ENCODE results near the gene RIT1.
"Not testable (repeated sequence)": the region's sequence is repeated elsewhere in the genome, so short reads cannot be mapped to it uniquely, and the experiment has no call there.

Gene RIT1

GRCh38 chr1:155934097-155934935, 23.2 kb upstream of the RIT1 start, which contains the start of gene KHDC4:
Gene KHDC4, minus strand, starts transcription at chr1:155934413. Its CDS starts 40 bp downstream, at chr1:155934373.
- H3K4me3 ChIP-seq (ENCODE audit: low read depth, low read length) = peak within 1 kb of the TSS; percentile 99

GRCh38 chr1:155933591-155934096, 22.5 kb upstream of the RIT1 start:
- peak overlapping the region; percentile 99 for H3K4me3 ChIP-seq (ENCODE audit: low read depth, low read length)

GRCh38 chr1:155932487-155932886, 21.3 kb upstream of the RIT1 start:
- no peak overlapping the region for H3K4me3 ChIP-seq (ENCODE audit: low read depth, low read length)

- H3K4me3 ChIP-seq (ENCODE audit: low read depth, low read length) = no peak overlapping the region
Observed at GRCh38 chr1:155932081-155932480, 20.9 kb upstream of the RIT1 start.

GRCh38 chr1:155931332-155932038, 20.3 kb upstream of the RIT1 start:
- no peak overlapping the region for H3K4me3 ChIP-seq (ENCODE audit: low read depth, low read length)

- not testable (repeated sequence) for H3K4me3 ChIP-seq (ENCODE audit: low read depth, low read length)
Observed at GRCh38 chr1:155930725-155931124, 19.6 kb upstream of the RIT1 start.

- no peak overlapping the region for H3K4me3 ChIP-seq (ENCODE audit: low read depth, low read length)
Observed at GRCh38 chr1:155929057-155929456, 17.9 kb upstream of the RIT1 start.

GRCh38 chr1:155925506-155925905, 14.4 kb upstream of the RIT1 start:
- no peak overlapping the region for H3K4me3 ChIP-seq (ENCODE audit: low read depth, low read length)

- H3K4me3 ChIP-seq (ENCODE audit: low read depth, low read length) = no peak overlapping the region
Observed at GRCh38 chr1:155920717-155921116, 9.6 kb upstream of the RIT1 start.

- H3K4me3 ChIP-seq (ENCODE audit: low read depth, low read length) = no peak overlapping the region
Observed at GRCh38 chr1:155919801-155920200, 8.7 kb upstream of the RIT1 start.

- H3K4me3 ChIP-seq (ENCODE audit: low read depth, low read length) = no peak overlapping the region
Observed at GRCh38 chr1:155918660-155919059, 7.5 kb upstream of the RIT1 start.

- no peak overlapping the region for H3K4me3 ChIP-seq (ENCODE audit: low read depth, low read length)
Observed at GRCh38 chr1:155913969-155914757, 3.0 kb upstream of the RIT1 start.

GRCh38 chr1:155912056-155912536, 947 bp upstream of the RIT1 start:
- no peak overlapping the region for H3K4me3 ChIP-seq (ENCODE audit: low read depth, low read length)

GRCh38 chr1:155910621-155911121, 478 bp downstream of the RIT1 start:
- H3K4me3 ChIP-seq (ENCODE audit: low read depth, low read length) = peak overlapping the region; percentile 74

GRCh38 chr1:155909894-155910293, 1.3 kb downstream of the RIT1 start:
- H3K4me3 ChIP-seq (ENCODE audit: low read depth, low read length) = no peak overlapping the region

GRCh38 chr1:155904261-155904660, 6.9 kb downstream of the RIT1 start:
- no peak overlapping the region for H3K4me3 ChIP-seq (ENCODE audit: low read depth, low read length)

GRCh38 chr1:155900161-155900560, 11.0 kb downstream of the RIT1 start:
- no peak overlapping the region for H3K4me3 ChIP-seq (ENCODE audit: low read depth, low read length)

GRCh38 chr1:155899683-155900082, 11.5 kb downstream of the RIT1 start:
- H3K4me3 ChIP-seq (ENCODE audit: low read depth, low read length) = no peak overlapping the region

- no peak overlapping the region for H3K4me3 ChIP-seq (ENCODE audit: low read depth, low read length)
Observed at GRCh38 chr1:155898888-155899287, 12.3 kb downstream of the RIT1 start.

GRCh38 chr1:155897746-155898145, 13.4 kb downstream of the RIT1 start:
- no peak overlapping the region for H3K4me3 ChIP-seq (ENCODE audit: low read depth, low read length)

- not testable (repeated sequence) for H3K4me3 ChIP-seq (ENCODE audit: low read depth, low read length)
Observed at GRCh38 chr1:155896476-155896875, 14.7 kb downstream of the RIT1 start.
